Breast epithelium (tissue), 4 donors: Measurements from ENCODE around the gene FNIP1. TPM values are rescaled to one million over a fixed set of nuclear protein-coding genes. Genes with fewer than 3 reads are reported as not detected.
A peak's percentile ranks its signal among the peaks of the same experiment; 100 is the strongest.

ENCODE experiments used
- DNase-seq, 2 donors: peaks; one replicate each; pipeline ENCODE4 v3.0.0-alpha.2; 2019; ENCODE audit warnings: low spot score in 2 of 2
- H3K27ac ChIP-seq, 2 donors: fragments of 200-600 bp; sonication (generic) in 1 of 2; one replicate each; pipeline ENCODE4 v1.5.1; 2016 to 2019; ENCODE audit warnings: mild to moderate bottlenecking in 1 of 2
- H3K27me3 ChIP-seq, 2 donors: fragments of 200-600 bp; sonication (generic) in 1 of 2; one replicate each; pipeline versions ENCODE4 v1.5.1 to v1.6.0; 2017 to 2019; ENCODE audit warnings: control low read depth in 1 of 2, mild to moderate bottlenecking in 1 of 2
- H3K36me3 ChIP-seq: fragments of 200-600 bp; one replicate; pipeline ENCODE4 v1.5.1; 2019
- H3K4me1 ChIP-seq, 2 donors: fragments of 200-600 bp; sonication (generic); one replicate each; pipeline ENCODE4 v1.5.1; 2016 to 2019; ENCODE audit warnings: control low read depth in 1 of 2
- H3K4me3 ChIP-seq, 3 donors: fragments of 200-600 bp; sonication (generic); 1 replicate in 2 of 3; 2 replicates in 1 of 3; pipeline ENCODE4 v1.5.1; 2016 to 2019; ENCODE audit warnings: mild to moderate bottlenecking in 3 of 3, moderate library complexity in 2 of 3
- H3K9me3 ChIP-seq, 2 donors: fragments of 200-600 bp; sonication (generic) in 1 of 2; one replicate each; pipeline ENCODE4 v1.5.1; 2016 to 2019; ENCODE audit warnings: control low read depth in 1 of 2
- POLR2A ChIP-seq: fragments of 450-650 bp; IDR thresholded peaks from one replicate; pipeline ENCODE4 v1.6.1; 2016; ENCODE audit warnings: antibody characterized with exemption, mild to moderate bottlenecking, moderate library complexity
- POLR2AphosphoS5 ChIP-seq, 3 donors: sonication (generic); formaldehyde crosslinking; IDR thresholded peaks; one replicate each; pipeline ENCODE4 v1.6.1; 2017; ENCODE audit warnings: antibody characterized with exemption in 3 of 3
- intact Hi-C: fragments of 100-400 bp; cut with DNase I; formaldehyde crosslinking; loops from one replicate; pipeline ENCODE4 v1.15.1; 2023; ENCODE audit warnings: low total_unique reads
- total RNA-seq, 3 donors: library from RNA; depleted of rRNA; stranded (reverse); fragments of >200 nt; gene quantifications; one replicate each; pipeline ENCODE4 v1.1.0, GENCODE V29; 2016
- TF ChIP-seq, protein P1 (sequence below), 3 donors: fragments of 450-650 bp; IDR thresholded peaks; one replicate each; pipeline ENCODE4 v1.5.1; 2016 to 2017; ENCODE audit warnings: antibody characterized with exemption in 3 of 3, mild to moderate bottlenecking in 3 of 3, moderate library complexity in 3 of 3

The FNIP1 gene
- total RNA-seq, 3 donors from 2014 or later: 60.3 to 96.3 (median 70.9) TPM

DNA sequence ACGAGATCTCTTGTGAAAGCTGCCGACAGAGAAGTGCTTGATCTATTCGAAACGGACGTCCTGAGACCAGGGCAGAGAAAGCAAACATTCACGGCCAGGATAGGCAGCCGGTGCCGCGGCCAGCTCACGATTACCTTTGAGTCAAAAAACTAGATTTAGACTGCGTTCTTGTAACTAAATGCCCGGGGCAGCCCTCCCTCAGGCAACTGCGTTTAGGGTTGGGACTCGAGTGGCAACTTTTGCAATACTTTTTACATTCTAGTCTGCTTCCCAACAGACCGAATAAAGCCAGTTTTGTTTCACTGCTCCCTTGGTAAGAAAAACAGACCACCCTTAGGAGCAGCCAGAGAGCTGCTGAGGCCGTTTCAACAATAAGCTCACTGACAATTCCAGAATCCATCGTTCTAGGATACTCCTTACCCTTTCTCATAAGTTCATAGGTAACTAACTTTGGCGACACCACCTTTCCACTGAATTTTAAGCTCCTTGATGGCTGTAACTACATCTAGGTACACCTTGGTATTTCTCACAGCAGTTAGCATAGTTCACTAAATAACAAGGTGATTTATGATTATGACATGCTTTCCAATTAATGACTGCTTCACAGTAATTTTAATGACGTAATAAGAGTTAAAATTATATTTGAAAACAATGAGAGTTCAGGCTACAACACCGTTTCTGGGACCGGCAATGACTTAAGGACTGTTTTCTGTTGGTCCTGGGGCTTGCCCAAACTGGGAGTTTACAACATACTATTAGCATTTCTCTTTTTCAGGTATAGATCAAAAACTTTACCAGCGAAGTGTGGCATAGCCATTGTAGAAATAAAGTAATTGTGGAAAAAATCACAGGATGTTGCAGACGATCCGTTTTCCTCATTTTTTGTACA, 160.9 kb downstream of the FNIP1 start:
- H3K9me3 ChIP-seq: no peaks in the 10 kb centered on the region
- TF ChIP-seq POLR2AphosphoS5 (IDR thresholded peaks at IDR 0.05): peak in 1 of 3 donors; percentile 63
- no peak for TF ChIP-seq POLR2A
- TF ChIP-seq, protein P1, sequence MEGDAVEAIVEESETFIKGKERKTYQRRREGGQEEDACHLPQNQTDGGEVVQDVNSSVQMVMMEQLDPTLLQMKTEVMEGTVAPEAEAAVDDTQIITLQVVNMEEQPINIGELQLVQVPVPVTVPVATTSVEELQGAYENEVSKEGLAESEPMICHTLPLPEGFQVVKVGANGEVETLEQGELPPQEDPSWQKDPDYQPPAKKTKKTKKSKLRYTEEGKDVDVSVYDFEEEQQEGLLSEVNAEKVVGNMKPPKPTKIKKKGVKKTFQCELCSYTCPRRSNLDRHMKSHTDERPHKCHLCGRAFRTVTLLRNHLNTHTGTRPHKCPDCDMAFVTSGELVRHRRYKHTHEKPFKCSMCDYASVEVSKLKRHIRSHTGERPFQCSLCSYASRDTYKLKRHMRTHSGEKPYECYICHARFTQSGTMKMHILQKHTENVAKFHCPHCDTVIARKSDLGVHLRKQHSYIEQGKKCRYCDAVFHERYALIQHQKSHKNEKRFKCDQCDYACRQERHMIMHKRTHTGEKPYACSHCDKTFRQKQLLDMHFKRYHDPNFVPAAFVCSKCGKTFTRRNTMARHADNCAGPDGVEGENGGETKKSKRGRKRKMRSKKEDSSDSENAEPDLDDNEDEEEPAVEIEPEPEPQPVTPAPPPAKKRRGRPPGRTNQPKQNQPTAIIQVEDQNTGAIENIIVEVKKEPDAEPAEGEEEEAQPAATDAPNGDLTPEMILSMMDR (IDR thresholded peaks at IDR 0.05): peak in 1 of 3 donors; percentile 19
- DNase-seq: no peak
- H3K27ac ChIP-seq: peak overlapping the region; percentile 96 to 99
- H3K36me3 ChIP-seq: no peaks in the 10 kb centered on the region
- H3K4me3 ChIP-seq: peak overlapping the region; percentile 84 to 93 (median 87)
- intact Hi-C loops: loop anchor here (10.0 kb wide), 1 partner anchor 159 kb away; the partner anchor contains the start of gene FNIP1
- H3K4me1 ChIP-seq: peaks cover 0 to 14% of the 10 kb centered on the region in 2 donors
- H3K27me3 ChIP-seq: no peaks in the 10 kb centered on the region

DNA sequence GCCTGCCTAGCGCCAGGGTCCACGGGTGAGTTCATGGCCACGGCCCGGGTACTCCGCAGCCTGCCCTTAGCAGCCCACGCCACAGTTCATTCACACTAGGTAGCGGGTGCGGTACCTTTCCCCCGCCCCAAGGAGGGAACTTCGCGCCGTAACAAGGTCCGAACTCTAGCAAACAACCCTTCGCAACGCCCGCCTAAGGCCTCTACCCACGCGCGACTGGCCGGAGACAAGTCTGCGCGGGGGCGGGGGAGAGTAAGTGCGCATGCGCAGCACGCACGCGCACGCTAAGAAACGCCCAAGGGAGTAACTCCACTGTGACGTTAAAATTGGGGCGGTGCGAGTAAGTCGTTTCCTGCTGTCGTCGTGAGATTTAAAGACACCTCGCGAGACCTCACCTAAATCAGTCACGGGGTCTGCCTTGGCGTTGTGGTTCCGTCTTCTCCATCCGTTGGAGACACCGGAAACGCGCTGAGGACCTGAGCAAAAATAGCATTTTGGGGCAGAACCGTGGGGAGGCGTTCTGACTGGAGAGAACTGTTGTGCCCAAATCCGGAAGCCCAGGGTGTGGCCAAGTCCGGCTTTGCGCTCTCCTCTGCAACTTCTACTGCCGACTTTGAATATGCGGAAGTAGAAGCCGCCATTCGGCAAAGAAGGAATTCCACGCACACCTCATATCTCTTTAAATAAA, 161.7 kb downstream of the FNIP1 start, which contains the start of gene RAPGEF6:
TSS of gene RAPGEF6 (minus strand) at position 234 of the 688 bp plus-strand sequence. CDS start at position 35, 199 bp downstream.
- Histone ChIP-seq H3K27ac (peak within 1 kb of the TSS; percentile 96 to 99), H3K4me3 (peak within 1 kb of the TSS; percentile 84 to 93 (median 87)), H3K4me1 (peaks cover 0 to 14% of the 10 kb centered on the region in 2 donors), H3K9me3 (no peaks in the 10 kb centered on the region), H3K36me3 (no peaks in the 10 kb centered on the region), H3K27me3 (no peaks in the 10 kb centered on the region)
- TF ChIP-seq POLR2A: peak; percentile 60
- TF ChIP-seq, protein P1 (IDR thresholded peaks at IDR 0.05): peak in 1 of 3 donors; percentile 2
- peak; percentile 76 to 95 (median 84) for TF ChIP-seq POLR2AphosphoS5 (IDR thresholded peaks at IDR 0.05)
- intact Hi-C loops: loop anchor here (10.0 kb wide), 1 partner anchor 160 kb away; the partner anchor contains the start of gene FNIP1
- peak; percentile 95 to 99 for DNase-seq

DNA sequence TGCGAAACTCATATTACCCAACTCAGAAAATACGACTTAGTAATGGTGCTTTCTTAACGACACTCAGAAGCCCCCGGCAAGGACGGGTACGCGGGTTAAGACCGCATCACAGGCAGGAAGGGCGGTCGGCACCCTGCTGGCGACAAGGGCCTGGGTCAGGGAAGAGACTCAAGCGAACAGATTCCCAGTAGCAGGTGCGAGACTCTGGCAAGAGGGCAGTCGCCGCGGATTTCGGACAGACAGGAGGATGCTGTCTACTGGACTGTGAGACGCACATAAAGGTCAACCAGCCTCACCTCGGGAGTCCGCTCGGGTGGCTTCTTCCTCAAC, 162.2 kb downstream of the FNIP1 start:
- Histone ChIP-seq H3K9me3 (no peaks in the 10 kb centered on the region), H3K36me3 (no peaks in the 10 kb centered on the region), H3K27me3 (no peaks in the 10 kb centered on the region), H3K4me3 (peak overlapping the region; percentile 84 to 93 (median 87)), H3K4me1 (peaks cover 0 to 14% of the 10 kb centered on the region in 2 donors), H3K27ac (peak overlapping the region; percentile 96 to 99)
- TF ChIP-seq, protein P1 (IDR thresholded peaks at IDR 0.05): peak in 2 of 3 donors; percentile 37 to 45
- TF ChIP-seq POLR2A: no peak
- intact Hi-C loops: loop anchor here (10.0 kb wide), 1 partner anchor 160 kb away; the partner anchor contains the start of gene FNIP1
- peak in 1 of 2 donors; percentile 57 for DNase-seq

DNA sequence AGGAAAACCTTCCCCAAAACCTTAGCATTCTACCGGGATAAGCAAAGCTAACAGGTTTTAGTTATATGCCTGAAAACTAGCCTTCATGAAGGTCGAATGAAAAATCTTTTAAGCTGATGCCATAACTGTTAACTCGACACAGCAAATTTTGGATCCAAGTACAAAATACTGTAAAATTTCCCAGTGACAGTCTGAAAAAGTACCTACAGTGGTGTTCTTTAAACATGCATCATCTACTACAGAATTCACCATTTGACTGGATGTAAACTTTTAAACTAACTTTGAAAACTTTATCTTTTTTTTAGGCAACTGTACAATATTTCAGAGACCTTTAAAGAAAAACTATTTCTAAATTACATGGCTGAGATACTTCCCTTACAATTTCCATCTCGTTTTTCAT, 162.6 kb downstream of the FNIP1 start:
- H3K27ac ChIP-seq: peak overlapping the region; percentile 96 to 99
- H3K4me3 ChIP-seq: peak overlapping the region; percentile 84 to 93 (median 87)
- no peaks in the 10 kb centered on the region for H3K36me3 ChIP-seq
- no peaks in the 10 kb centered on the region for H3K9me3 ChIP-seq
- DNase-seq: no peak
- no peaks in the 10 kb centered on the region for H3K27me3 ChIP-seq
- intact Hi-C loops: loop anchor here (10.0 kb wide), 1 partner anchor 161 kb away; the partner anchor contains the start of gene FNIP1
- TF ChIP-seq POLR2AphosphoS5 (IDR thresholded peaks at IDR 0.05): no peak
- TF ChIP-seq, protein P1 (IDR thresholded peaks at IDR 0.05): no peak
- no peak for TF ChIP-seq POLR2A
- H3K4me1 ChIP-seq: peaks cover 0 to 14% of the 10 kb centered on the region in 2 donors
